Transverse colon (tissue), 4 donors: ENCODE results near the gene PDE3B. TPM values are rescaled to one million over a fixed set of nuclear protein-coding genes. Genes with fewer than 3 reads are reported as not detected.

Source experiments
- DNase-seq: peaks from one replicate; pipeline ENCODE4 v3.0.0-alpha.2; 2019
- H3K27ac ChIP-seq, 4 donors: fragments of 200-600 bp; sonication (generic); 2 replicates each; pipeline ENCODE4 v1.5.1; 2016 to 2018; ENCODE audit warnings: inconsistent platforms in 4 of 4
- H3K27me3 ChIP-seq: fragments of 200-600 bp; sonication (generic); 2 replicates; pipeline ENCODE4 v1.5.1; 2017; ENCODE audit warnings: inconsistent platforms
- H3K36me3 ChIP-seq, 4 donors: fragments of 200-600 bp; sonication (generic); 2 replicates each; pipeline ENCODE4 v1.5.1; 2017 to 2019; ENCODE audit warnings: inconsistent platforms in 4 of 4
- H3K4me1 ChIP-seq, 4 donors: fragments of 200-600 bp; sonication (generic); 2 replicates each; pipeline ENCODE4 v1.5.1; 2017 to 2020; ENCODE audit warnings: inconsistent platforms in 4 of 4
- H3K4me3 ChIP-seq, 4 donors: fragments of 200-600 bp; sonication (generic); 1 replicate in 1 of 4; 2 replicates in 3 of 4; pipeline versions ENCODE4 v1.5.1 to v1.6.1; 2017 to 2019; ENCODE audit warnings: inconsistent platforms in 4 of 4
- H3K9me3 ChIP-seq, 2 donors: fragments of 200-600 bp; sonication (generic); 2 replicates each; pipeline ENCODE4 v1.5.1; 2017 to 2019; ENCODE audit warnings: inconsistent platforms in 2 of 2
- CTCF ChIP-seq, 5 experiments: fragments of 200-600 bp in 3 of 5; fragments of 450-650 bp in 2 of 5; sonication (generic) in 3 of 5; IDR thresholded peaks; 1 replicate in 2 of 5; 2 replicates in 3 of 5; pipeline ENCODE4 v1.5.1; 2016 to 2017; ENCODE audit warnings: antibody characterized with exemption in 5 of 5, inconsistent platforms in 3 of 5, mild to moderate bottlenecking in 2 of 5, moderate library complexity in 1 of 5
- EP300 ChIP-seq: sonication (generic); formaldehyde crosslinking; IDR thresholded peaks from one replicate; pipeline ENCODE4 v1.6.1; 2017; ENCODE audit warnings: antibody characterized with exemption, low read depth
- POLR2A ChIP-seq: fragments of 450-650 bp; IDR thresholded peaks from one replicate; pipeline ENCODE4 v1.6.1; 2016; ENCODE audit warnings: antibody characterized with exemption, mild to moderate bottlenecking, moderate library complexity
- POLR2AphosphoS5 ChIP-seq, 3 donors: sonication (generic); formaldehyde crosslinking; IDR thresholded peaks; one replicate each; pipeline ENCODE4 v1.6.1; 2016; ENCODE audit warnings: antibody characterized with exemption in 3 of 3
- WGBS, 2 donors: methylation state at CpG; one replicate each; pipeline ENCODE4 v1.1.5; 2018; ENCODE audit warnings: low coverage in 1 of 2; 5-methylcytosine and 5-hydroxymethylcytosine counted together
- in situ Hi-C, 4 donors: fragments of 200-750 bp; cut with MboI; loops; one replicate each; pipeline versions ENCODE4 v1.15.0 to v1.15.1; 2017; ENCODE audit warnings: low sequenced_read_pairs in 3 of 4, low pct_ligation_motif_present in 1 of 4, low pct_unique_long_range_greater_than_20kb in 1 of 4
- intact Hi-C: fragments of 100-400 bp; cut with DNase I; formaldehyde crosslinking; loops from one replicate; pipeline ENCODE4 v1.15.1; 2023; ENCODE audit warnings: low total_unique reads
- total RNA-seq, 4 donors: library from RNA; depleted of rRNA; stranded (reverse); fragments of >200 nt; gene quantifications; one replicate each; pipeline ENCODE4 v1.1.0, GENCODE V29; 2016

Gene PDE3B
- total RNA-seq, 4 donors from 2014 or later: 48.1 to 91.1 (median 66.1) TPM

- peaks cover 0 to 20% (median 7%) of the 10 kb centered on the region in 4 donors for H3K36me3 ChIP-seq
These were observed 165.9 kb downstream of the PDE3B start for GRCh38 chr11:14809466-14809865.

GRCh38 chr11:14812757-14813156 is 169.2 kb downstream of the PDE3B start:
- H3K4me3 ChIP-seq: no peak overlapping the region
- 88 to 98% methylated on average over 3 of the region's 3 CpGs for WGBS, 2 donors
- H3K27ac ChIP-seq: no peak overlapping the region
- intact Hi-C loops: no loop called here
- in situ Hi-C loops: no loop called here
- H3K4me1 ChIP-seq: no peaks in the 10 kb centered on the region
- H3K9me3 ChIP-seq: no peaks in the 10 kb centered on the region
- TF ChIP-seq EP300: no peak
- TF ChIP-seq POLR2A: no peak
- no peak for TF ChIP-seq POLR2AphosphoS5 (IDR thresholded peaks at IDR 0.05)
- no peak for TF ChIP-seq CTCF (IDR thresholded peaks at IDR 0.05)
- H3K27me3 ChIP-seq: no peaks in the 10 kb centered on the region
- no peak for DNase-seq
- peaks cover 0 to 9% (median 0%) of the 10 kb centered on the region in 4 donors for H3K36me3 ChIP-seq

More at GRCh38 chr11:14809466-14809865, 165.9 kb downstream of the PDE3B start:
- TF ChIP-seq POLR2AphosphoS5 (IDR thresholded peaks at IDR 0.05) (no peak), EP300 (no peak), CTCF (IDR thresholded peaks at IDR 0.05) (no peak), POLR2A (no peak)
- no peaks in the 10 kb centered on the region for H3K4me1 ChIP-seq
- H3K4me3 ChIP-seq: no peak overlapping the region
- DNase-seq: no peak
- no peaks in the 10 kb centered on the region for H3K9me3 ChIP-seq
- no peak overlapping the region for H3K27ac ChIP-seq
- in situ Hi-C loops (no loop called here), intact Hi-C loops (no loop called here)
- H3K27me3 ChIP-seq: no peaks in the 10 kb centered on the region

GRCh38 chr11:14813516-14813915 is 169.9 kb downstream of the PDE3B start:
- H3K27me3 ChIP-seq: no peaks in the 10 kb centered on the region
- H3K4me1 ChIP-seq: no peaks in the 10 kb centered on the region
- TF ChIP-seq POLR2A (no peak), POLR2AphosphoS5 (IDR thresholded peaks at IDR 0.05) (no peak), EP300 (no peak), CTCF (IDR thresholded peaks at IDR 0.05) (no peak)
- no peaks in the 10 kb centered on the region for H3K9me3 ChIP-seq
- intact Hi-C loops: no loop called here
- H3K36me3 ChIP-seq: peaks cover 0 to 9% (median 0%) of the 10 kb centered on the region in 4 donors
- H3K27ac ChIP-seq: no peak overlapping the region
- no peak overlapping the region for H3K4me3 ChIP-seq
- in situ Hi-C loops: no loop called here
- no peak for DNase-seq

GRCh38 chr11:14818779-14819178 is 175.2 kb downstream of the PDE3B start:
- H3K4me1 ChIP-seq: no peaks in the 10 kb centered on the region
- H3K27me3 ChIP-seq: no peaks in the 10 kb centered on the region
- 81 to 95% methylated on average over 2 of the region's 2 CpGs for WGBS, 2 donors
- no peak for TF ChIP-seq EP300
- in situ Hi-C loops (no loop called here), intact Hi-C loops (no loop called here)
- no peaks in the 10 kb centered on the region for H3K36me3 ChIP-seq
- H3K27ac ChIP-seq: no peak overlapping the region
- no peak overlapping the region for H3K4me3 ChIP-seq
- DNase-seq: no peak
- no peaks in the 10 kb centered on the region for H3K9me3 ChIP-seq

- H3K4me1 ChIP-seq: no peaks in the 10 kb centered on the region
- H3K27ac ChIP-seq: no peak overlapping the region
- TF ChIP-seq CTCF (IDR thresholded peaks at IDR 0.05) (no peak), POLR2AphosphoS5 (IDR thresholded peaks at IDR 0.05) (no peak), EP300 (no peak), POLR2A (no peak)
- DNase-seq: no peak
- no peak overlapping the region for H3K4me3 ChIP-seq
- intact Hi-C loops: no loop called here
- H3K27me3 ChIP-seq: no peaks in the 10 kb centered on the region
- no peaks in the 10 kb centered on the region for H3K36me3 ChIP-seq
- no peaks in the 10 kb centered on the region for H3K9me3 ChIP-seq
- in situ Hi-C loops: no loop called here
These were observed 176.0 kb downstream of the PDE3B start for GRCh38 chr11:14819596-14819995.
